Stimulated activated CD4-positive, alpha-beta T cell treated with anti-CD3 and anti-CD28 coated beads, Interleukin-12 subunit alpha, Interleukin-12 subunit beta, amount 100 ng/mL, for 24 hours (primary cell): ENCODE measurements around the gene CHP1.
"Not testable (repeated sequence)": the region's sequence is repeated elsewhere in the genome, so short reads cannot be mapped to it uniquely, and the experiment has no call there.

Source experiments
- DNase-seq, 2 experiments: peaks; one replicate each; pipeline ENCODE4 v3.0.0-alpha.2; 2020; ENCODE audit warnings: low read depth in 2 of 2

CHP1 gene

DNA sequence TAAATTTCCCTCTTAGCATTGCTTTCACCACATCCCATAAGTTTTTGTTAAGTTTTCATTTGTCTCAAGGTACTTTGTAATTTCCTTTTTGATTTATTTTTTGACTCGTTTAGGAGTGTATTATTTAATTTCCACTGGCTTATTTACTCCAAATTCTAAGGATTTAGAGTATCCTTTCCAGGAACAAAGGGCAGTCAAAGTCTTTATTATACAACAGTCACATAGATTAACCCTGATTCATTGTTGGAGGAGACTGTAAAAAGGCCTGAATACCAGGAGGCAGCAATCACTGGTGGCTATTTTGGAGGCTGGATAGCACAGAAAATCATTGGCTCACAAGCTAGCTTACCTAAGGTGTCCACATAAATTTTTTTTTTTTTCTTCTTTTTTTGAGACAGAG is 61.5 kb downstream of the CHP1 start:
- DNase-seq: no peak

DNA sequence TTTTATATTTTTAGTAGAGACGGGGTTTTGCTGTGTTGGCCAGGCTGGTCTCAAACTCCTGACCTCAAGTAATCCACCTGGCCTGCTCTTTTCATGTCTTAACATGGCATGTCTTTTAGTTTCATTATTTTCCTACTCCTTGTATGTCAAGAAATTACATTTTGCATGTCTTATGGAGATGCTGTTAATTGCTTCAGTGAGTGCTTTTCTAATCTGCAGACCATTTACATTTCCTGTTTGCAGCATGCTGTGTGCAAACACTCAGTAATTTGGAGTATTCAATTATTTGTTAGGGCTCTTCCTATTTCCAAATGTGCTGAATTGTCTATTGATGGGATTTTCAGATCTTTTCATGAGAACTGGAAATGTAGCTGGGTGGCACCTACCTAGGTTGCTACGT is 70.1 kb downstream of the CHP1 start:
- DNase-seq: not testable (repeated sequence)

DNA sequence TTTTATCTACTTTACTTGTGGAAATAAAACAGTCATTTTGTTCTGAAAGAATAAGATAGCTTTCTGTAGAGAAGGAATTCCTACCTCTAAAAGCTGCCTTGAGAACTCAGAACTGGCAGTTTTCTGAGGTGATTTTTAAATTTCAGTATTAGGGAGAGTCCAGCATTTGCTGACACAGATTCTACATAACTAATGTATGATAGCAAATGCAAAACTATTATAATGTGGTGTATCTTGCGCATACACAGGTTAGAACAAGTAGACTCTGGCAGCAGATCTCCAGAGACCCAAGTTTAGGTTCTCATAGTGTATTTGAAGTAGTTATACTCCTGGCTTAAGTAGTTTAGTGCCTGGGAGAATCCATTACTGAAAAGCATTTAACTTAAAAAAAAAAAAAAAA is 70.5 kb downstream of the CHP1 start:
- DNase-seq: no peak

DNA sequence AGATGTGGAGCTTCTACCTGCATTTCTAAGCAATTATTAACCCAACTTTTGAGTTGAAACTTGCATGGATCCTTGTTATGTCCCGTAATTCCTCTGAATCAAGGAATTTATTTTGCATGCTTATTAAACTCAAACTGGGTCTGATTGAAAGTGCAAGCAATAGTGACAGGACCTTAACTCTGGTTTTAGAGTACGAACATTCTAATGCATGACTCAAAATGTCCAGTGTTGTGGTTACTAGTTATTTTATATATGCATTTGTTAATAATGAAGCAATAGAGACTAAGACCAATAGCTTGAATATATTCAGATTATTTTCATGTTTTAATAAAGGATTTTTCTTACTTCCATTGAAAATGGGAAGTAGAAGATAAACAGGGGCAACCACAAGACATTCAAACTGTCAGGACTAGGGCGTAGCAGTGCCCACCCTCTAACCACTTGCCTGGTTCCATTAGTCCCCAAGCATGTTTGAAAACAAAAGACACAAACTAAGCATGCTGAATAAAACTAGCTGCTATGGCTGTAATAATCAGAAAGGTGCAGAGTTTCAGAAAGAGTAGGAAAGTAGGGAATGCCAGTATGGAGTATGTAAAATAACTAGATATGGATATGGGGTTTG is 73.2 kb downstream of the CHP1 start:
- no peak for DNase-seq

DNA sequence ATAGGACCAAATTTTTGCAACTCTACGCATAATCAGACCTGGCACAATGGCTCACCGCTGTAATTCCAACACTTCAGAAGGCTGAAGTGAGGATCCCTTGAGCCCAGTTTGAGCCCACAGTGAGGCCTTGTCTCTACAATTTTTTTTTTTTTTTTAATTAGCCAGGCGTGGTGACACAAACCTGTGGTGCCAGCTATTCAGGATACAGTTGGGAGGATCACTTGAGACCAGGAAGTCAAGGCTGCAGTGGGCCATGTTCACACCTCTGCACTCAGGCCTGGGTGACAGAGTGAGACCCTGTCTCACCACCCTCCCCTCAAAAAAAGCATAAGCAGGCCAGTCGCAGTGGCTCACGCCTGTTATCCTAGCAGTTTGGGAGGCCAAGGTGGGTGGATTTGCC is 76.6 kb downstream of the CHP1 start:
- no peak for DNase-seq

DNA sequence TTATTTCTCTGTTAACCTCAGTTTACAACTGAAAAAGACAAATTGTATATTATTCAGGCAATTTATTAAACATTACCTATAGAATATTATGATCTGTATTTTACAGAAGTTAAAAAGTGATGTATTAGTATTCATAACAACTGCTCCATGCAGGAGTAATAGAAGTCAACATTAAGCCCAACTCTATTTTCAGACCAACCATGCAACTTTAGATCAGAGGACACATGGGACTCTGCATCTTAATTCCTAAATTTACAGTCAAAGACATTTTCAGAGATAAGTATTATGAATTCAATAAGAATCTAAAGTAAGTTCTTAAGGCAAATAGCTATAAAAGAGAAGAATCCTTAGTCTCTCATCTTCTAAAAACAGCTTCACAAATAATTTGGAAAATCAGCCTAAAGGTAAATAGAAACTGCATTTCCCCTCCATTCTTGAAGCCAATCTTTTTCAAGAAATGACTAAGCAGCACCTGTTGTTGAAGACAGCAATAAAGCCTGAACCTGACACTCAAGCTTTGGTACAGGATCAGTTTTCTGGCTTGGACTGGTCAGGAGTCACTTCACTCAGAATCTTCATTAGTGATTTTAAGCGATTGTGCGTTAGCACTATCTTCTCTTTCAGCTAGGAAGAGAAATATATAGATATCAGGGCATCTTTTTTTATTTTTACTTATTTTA is 78.3 kb downstream of the CHP1 start:
- no peak for DNase-seq

DNA sequence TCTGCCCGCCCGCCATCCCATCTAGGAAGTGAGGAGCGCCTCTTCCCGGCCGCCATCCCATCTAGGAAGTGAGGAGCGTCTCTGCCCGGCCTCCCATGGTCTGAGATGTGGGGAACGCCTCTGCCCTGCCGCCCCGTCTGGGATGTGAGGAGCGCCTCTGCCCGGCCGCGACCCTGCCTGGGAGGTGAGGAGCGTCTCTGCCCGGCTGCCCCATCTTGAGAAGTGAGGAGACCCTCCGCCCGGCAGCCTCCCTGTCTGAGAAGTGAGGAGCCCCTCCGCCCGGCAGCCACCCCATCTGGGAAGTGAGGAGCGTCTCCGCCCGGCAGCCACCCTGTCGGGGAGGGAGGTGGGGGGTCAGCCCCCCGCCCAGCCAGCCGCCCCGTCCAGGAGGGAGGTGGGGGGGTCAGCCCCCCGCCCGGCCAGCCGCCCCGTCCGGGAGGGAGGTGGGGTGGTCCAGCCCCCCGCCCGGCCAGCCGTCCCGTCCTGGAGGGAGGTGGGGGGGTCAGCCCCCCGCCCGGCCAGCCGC is 89.8 kb downstream of the CHP1 start:
- DNase-seq: not testable (repeated sequence)

DNA sequence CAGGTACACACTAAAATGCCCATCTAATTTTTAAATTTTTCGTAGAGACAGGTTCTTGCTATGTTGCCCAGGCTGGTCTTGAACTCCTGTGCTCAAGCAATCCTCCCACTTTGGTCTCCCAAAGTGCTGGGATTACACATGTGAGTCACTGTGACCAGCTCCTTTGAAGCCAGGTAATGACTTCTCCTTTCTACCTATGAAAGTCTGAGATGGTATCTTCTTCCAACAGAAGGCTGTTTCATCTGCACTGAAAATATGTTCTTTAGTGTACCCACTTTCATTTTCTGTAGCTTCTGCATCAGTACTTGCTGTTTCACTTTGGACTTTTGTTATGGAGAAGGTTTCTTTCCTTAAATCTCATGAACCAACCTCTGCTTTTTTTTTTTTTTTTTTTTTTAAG is 92.5 kb downstream of the CHP1 start:
- DNase-seq: no peak

DNA sequence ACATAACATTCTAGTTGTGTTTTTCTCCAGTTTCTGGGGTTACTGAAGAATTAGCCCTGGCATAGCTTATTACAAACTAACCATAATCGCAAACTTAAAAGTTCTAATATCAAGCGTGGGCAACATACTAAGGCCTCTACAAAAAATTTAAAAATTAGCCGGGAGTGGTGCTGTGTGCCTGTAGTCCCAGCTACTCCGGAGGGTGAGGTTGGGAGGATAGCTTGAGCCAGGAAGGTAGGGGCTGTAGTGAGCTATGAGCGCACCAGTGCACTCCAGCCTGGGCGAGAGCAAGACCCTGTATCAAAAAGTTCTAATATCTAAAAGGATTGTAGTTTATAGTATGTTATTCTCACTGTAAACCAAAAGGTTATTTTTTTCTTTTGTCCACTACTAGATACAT is 100.2 kb downstream of the CHP1 start:
- no peak for DNase-seq
